Measurements from ENCODE around the gene TEX14. TPM values are rescaled to one million over a fixed set of nuclear protein-coding genes. Genes with fewer than 3 reads are reported as not detected.
A peak's percentile ranks its signal among the peaks of the same experiment; 100 is the strongest.

TEX14 gene
- total RNA-seq, 1 donor from 2014 or later, result not detected

- Histone ChIP-seq H3K9me3 (no peaks in the 10 kb centered on the region), H3K27me3 (no peaks in the 10 kb centered on the region), H3K36me3 (no peaks in the 10 kb centered on the region), H3K27ac (no peak overlapping the region), H3K4me1 (peaks cover 7% of the 10 kb centered on the region), H3K4me3 (no peak overlapping the region)
- intact Hi-C loops (cut with DNase I), result loop anchor here (10.0 kb wide), 1 partner anchor 150 kb away; no protein-coding TSS in a partner anchor
- TF ChIP-seq, protein P1, sequence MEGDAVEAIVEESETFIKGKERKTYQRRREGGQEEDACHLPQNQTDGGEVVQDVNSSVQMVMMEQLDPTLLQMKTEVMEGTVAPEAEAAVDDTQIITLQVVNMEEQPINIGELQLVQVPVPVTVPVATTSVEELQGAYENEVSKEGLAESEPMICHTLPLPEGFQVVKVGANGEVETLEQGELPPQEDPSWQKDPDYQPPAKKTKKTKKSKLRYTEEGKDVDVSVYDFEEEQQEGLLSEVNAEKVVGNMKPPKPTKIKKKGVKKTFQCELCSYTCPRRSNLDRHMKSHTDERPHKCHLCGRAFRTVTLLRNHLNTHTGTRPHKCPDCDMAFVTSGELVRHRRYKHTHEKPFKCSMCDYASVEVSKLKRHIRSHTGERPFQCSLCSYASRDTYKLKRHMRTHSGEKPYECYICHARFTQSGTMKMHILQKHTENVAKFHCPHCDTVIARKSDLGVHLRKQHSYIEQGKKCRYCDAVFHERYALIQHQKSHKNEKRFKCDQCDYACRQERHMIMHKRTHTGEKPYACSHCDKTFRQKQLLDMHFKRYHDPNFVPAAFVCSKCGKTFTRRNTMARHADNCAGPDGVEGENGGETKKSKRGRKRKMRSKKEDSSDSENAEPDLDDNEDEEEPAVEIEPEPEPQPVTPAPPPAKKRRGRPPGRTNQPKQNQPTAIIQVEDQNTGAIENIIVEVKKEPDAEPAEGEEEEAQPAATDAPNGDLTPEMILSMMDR (IDR thresholded peaks at IDR 0.05), result no peak
- TF ChIP-seq POLR2AphosphoS5 (IDR thresholded peaks at IDR 0.05; ENCODE audit: insufficient read depth in 1 of 2, low read depth in 1 of 2), result no peak
- TF ChIP-seq POLR2A (IDR thresholded peaks at IDR 0.05), result no peak
- DNase-seq (ENCODE audit: extremely low spot score in 2 of 2), result no peak
Observed at GRCh38 chr17:58534331-58534730, 157.5 kb downstream of the TEX14 start.

- no peaks in the 10 kb centered on the region for H3K36me3 ChIP-seq
- peaks cover 7% of the 10 kb centered on the region for H3K4me1 ChIP-seq
- H3K9me3 ChIP-seq, result no peaks in the 10 kb centered on the region
- no peak overlapping the region for H3K4me3 ChIP-seq
- no peaks in the 10 kb centered on the region for H3K27me3 ChIP-seq
- no peak for TF ChIP-seq POLR2AphosphoS5 (IDR thresholded peaks at IDR 0.05; ENCODE audit: insufficient read depth in 1 of 2, low read depth in 1 of 2)
- no peak for TF ChIP-seq POLR2A (IDR thresholded peaks at IDR 0.05)
- TF ChIP-seq, protein P1 (IDR thresholded peaks at IDR 0.05), result no peak
- intact Hi-C loops (cut with DNase I), result loop anchor here (10.0 kb wide), 1 partner anchor 151 kb away; no protein-coding TSS in a partner anchor
- H3K27ac ChIP-seq, result no peak overlapping the region
- DNase-seq (ENCODE audit: extremely low spot score in 2 of 2), result no peak
Observed at GRCh38 chr17:58533616-58534188, 158.1 kb downstream of the TEX14 start.

- DNase-seq (ENCODE audit: extremely low spot score in 2 of 2), result no peak
- Histone ChIP-seq H3K4me3 (peak overlapping the region; percentile 53 to 59), H3K27ac (peak overlapping the region; percentile 65), H3K9me3 (no peaks in the 10 kb centered on the region), H3K36me3 (no peaks in the 10 kb centered on the region), H3K27me3 (no peaks in the 10 kb centered on the region), H3K4me1 (peaks cover 7% of the 10 kb centered on the region)
- intact Hi-C loops (cut with DNase I), result loop anchor here (10.0 kb wide), 1 partner anchor 152 kb away; no protein-coding TSS in a partner anchor
- TF ChIP-seq POLR2A (IDR thresholded peaks at IDR 0.05) (no peak), POLR2AphosphoS5 (IDR thresholded peaks at IDR 0.05; ENCODE audit: insufficient read depth in 1 of 2, low read depth in 1 of 2) (no peak)
- TF ChIP-seq, protein P1 (IDR thresholded peaks at IDR 0.05), result no peak
Observed at GRCh38 chr17:58532555-58532951, 159.3 kb downstream of the TEX14 start.

DNA sequence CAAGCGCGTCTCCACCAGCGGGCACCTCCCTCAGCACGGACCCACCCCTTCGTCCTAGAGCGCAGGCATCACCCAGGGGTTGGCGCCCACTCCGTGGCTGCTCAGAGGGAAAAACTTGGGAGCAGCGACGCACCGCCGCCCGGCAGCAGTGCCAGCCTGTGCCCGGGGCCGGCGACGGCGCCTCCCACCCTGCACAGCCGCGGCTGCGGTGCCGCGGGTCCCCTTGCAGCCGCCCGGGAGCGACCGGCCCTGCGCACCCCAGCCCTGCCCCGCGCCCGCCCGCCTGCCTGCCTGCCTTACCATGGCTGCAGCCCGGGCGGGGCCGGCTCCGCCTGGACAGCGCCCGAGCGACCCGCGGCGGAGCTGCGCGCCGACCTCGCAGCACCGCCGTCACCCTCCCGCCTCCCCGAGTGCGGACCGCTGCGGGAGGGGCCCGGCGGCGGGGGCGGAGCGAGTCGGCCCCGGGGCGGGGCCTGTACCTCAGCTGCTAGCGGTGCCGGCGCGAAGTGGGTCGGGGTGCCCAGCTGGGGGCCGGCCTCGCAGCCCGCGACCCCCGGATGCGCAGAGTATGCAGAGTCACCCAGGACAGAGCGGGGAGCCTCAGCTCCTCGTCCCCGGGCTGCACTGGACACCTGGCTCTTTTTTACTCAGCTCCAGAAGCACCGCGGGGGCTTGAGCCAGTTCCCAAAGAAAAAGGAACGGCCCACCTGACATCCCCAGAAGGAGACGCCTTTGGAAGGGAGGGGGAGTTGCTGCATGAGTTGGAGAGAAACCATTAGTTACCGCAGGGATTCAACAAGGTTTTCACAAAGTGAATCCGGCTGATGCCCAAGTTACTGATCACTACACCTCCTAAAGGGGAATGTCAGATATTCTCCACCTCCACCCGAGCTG, 159.9 kb downstream of the TEX14 start:
- H3K9me3 ChIP-seq, result no peaks in the 10 kb centered on the region
- H3K4me3 ChIP-seq, result peak overlapping the region; percentile 53 to 59
- H3K27me3 ChIP-seq, result no peaks in the 10 kb centered on the region
- H3K36me3 ChIP-seq, result no peaks in the 10 kb centered on the region
- DNase-seq (ENCODE audit: extremely low spot score in 2 of 2), result no peak
- TF ChIP-seq POLR2AphosphoS5 (IDR thresholded peaks at IDR 0.05; ENCODE audit: insufficient read depth in 1 of 2, low read depth in 1 of 2) (no peak), POLR2A (IDR thresholded peaks at IDR 0.05) (peak in 1 of 2 donors; percentile 43)
- intact Hi-C loops (cut with DNase I), result loop anchor here (10.0 kb wide), 1 partner anchor 153 kb away; no protein-coding TSS in a partner anchor
- H3K27ac ChIP-seq, result peak overlapping the region; percentile 65
- peaks cover 7% of the 10 kb centered on the region for H3K4me1 ChIP-seq

- H3K9me3 ChIP-seq, result no peaks in the 10 kb centered on the region
- no peaks in the 10 kb centered on the region for H3K36me3 ChIP-seq
- intact Hi-C loops (cut with DNase I), result loop anchor here (10.0 kb wide), 1 partner anchor 154 kb away; no protein-coding TSS in a partner anchor
- peak overlapping the region; percentile 65 for H3K27ac ChIP-seq
- H3K4me1 ChIP-seq, result peaks cover 7% of the 10 kb centered on the region
- TF ChIP-seq, protein P1 (IDR thresholded peaks at IDR 0.05), result no peak
- TF ChIP-seq POLR2AphosphoS5 (IDR thresholded peaks at IDR 0.05; ENCODE audit: insufficient read depth in 1 of 2, low read depth in 1 of 2), result no peak
- no peak for TF ChIP-seq POLR2A (IDR thresholded peaks at IDR 0.05)
- peak overlapping the region; percentile 53 to 59 for H3K4me3 ChIP-seq
- peak in 1 of 2 donors; percentile 86 for DNase-seq (ENCODE audit: extremely low spot score in 2 of 2)
- no peaks in the 10 kb centered on the region for H3K27me3 ChIP-seq
Observed at GRCh38 chr17:58531122-58531521, 160.7 kb downstream of the TEX14 start.
